Lower leg skin (tissue), 3 donors: Measurements from ENCODE around the gene KLHDC4.
"Not testable (repeated sequence)": the region's sequence is repeated elsewhere in the genome, so short reads cannot be mapped to it uniquely, and the experiment has no call there.

Experiments
- POLR2A ChIP-seq, 2 donors: fragments of 450-650 bp; IDR thresholded peaks; one replicate each; pipeline ENCODE4 v1.6.1; 2016 to 2017; ENCODE audit warnings: antibody characterized with exemption in 2 of 2, mild to moderate bottlenecking in 1 of 2, moderate library complexity in 1 of 2
- TF ChIP-seq, protein P1 (sequence below), 3 donors: fragments of 450-650 bp; IDR thresholded peaks; one replicate each; pipeline ENCODE4 v1.5.1; 2016; ENCODE audit warnings: antibody characterized with exemption in 3 of 3, mild to moderate bottlenecking in 3 of 3, moderate library complexity in 2 of 3

DNA sequence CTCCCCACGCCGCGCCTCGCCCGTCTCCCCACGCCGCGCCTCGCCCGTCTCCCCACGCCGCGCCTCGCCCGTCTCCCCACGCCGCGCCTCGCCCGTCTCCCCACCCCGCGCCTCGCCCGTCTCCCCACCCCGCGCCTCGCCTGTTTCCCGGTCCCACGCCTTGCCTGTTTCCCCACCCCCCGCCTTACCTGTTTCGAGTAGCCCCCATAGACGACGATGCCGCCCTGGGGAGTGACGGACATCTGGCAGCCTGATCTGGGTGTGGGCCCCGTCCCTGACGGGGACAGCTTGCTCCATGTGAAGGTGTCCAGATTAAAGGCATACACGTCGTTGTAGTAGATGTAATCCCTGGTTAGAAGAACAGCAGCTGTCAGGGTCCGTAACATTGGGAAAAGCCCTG, 39.2 kb downstream of the KLHDC4 start:
- TF ChIP-seq, protein P1, sequence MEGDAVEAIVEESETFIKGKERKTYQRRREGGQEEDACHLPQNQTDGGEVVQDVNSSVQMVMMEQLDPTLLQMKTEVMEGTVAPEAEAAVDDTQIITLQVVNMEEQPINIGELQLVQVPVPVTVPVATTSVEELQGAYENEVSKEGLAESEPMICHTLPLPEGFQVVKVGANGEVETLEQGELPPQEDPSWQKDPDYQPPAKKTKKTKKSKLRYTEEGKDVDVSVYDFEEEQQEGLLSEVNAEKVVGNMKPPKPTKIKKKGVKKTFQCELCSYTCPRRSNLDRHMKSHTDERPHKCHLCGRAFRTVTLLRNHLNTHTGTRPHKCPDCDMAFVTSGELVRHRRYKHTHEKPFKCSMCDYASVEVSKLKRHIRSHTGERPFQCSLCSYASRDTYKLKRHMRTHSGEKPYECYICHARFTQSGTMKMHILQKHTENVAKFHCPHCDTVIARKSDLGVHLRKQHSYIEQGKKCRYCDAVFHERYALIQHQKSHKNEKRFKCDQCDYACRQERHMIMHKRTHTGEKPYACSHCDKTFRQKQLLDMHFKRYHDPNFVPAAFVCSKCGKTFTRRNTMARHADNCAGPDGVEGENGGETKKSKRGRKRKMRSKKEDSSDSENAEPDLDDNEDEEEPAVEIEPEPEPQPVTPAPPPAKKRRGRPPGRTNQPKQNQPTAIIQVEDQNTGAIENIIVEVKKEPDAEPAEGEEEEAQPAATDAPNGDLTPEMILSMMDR (IDR thresholded peaks at IDR 0.05), result not testable (repeated sequence)
- not testable (repeated sequence) for TF ChIP-seq POLR2A (IDR thresholded peaks at IDR 0.05)
